HT1080 (cell line): Measurements from ENCODE around the gene IDI1. TPM values are rescaled to one million over a fixed set of nuclear protein-coding genes. Genes with fewer than 3 reads are reported as not detected.
"Not testable (repeated sequence)": the region's sequence is repeated elsewhere in the genome, so short reads cannot be mapped to it uniquely, and the experiment has no call there.

ENCODE experiments used
- DNase-seq: peaks from one replicate; pipeline ENCODE4 v3.0.0-alpha.2; 2015; ENCODE audit warnings: low read depth
- polyA plus RNA-seq, 2 experiments: library from polyadenylated mRNA; depleted of rRNA; stranded (reverse); fragments of >200 nt; gene quantifications; 2 replicates each; pipeline ENCODE4 v1.2.3, GENCODE V29; 2015
- total RNA-seq: library from RNA; depleted of rRNA; stranded (reverse); fragments of >200 nt; shearing (Covaris generic); gene quantifications from 2 replicates; pipeline ENCODE4 v1.2.3, GENCODE V29; 2014; rRNA removed

The IDI1 gene
- total RNA-seq, result 113 and 125 TPM in 2 replicates
- polyA plus RNA-seq (2015; cell fraction: cytosol; rRNA removed), result 72.7 and 79.1 TPM in 2 replicates
- 75.0 and 84.0 TPM in 2 replicates for polyA plus RNA-seq (2015; cell fraction: nucleus; rRNA removed)

DNA sequence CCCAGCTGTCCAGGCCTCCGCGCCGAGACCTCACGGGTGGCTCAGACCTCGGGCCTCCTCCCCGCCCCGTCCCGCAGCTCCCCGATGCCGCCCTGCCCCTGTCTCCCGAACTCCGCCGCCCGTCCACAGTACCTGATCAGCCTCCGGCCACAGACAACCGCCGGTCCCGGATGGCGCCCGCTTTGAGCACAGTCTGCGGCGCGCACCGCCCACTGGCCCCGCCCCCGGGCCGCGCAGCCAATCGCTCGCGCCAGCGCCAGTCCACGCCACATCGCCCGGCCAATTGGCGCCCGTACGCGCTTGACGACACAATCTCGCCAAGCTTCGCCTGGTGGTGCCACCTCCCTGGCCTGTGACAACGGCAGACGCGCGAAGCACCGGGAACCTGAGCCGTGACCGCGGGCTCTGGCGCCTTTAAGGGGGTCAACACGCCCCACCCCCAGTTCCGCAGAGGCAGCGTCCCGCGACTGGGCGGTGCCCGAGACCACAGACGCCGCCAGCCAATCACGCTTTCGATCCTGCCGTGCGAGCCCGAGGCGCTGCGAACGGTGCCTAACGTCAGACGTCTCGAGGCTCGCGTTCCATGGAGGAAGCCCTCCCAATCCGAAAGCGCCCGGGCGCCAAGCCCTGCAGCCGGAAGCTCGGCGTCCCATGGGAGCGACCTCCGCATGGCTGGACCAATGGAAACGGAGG lies at the start of gene IDI1:
IDI1 (minus strand) TSS at position 388 of the 693 bp plus-strand sequence; CDS start at position 272, 116 bp downstream.
- DNase-seq, result peak; percentile 99

DNA sequence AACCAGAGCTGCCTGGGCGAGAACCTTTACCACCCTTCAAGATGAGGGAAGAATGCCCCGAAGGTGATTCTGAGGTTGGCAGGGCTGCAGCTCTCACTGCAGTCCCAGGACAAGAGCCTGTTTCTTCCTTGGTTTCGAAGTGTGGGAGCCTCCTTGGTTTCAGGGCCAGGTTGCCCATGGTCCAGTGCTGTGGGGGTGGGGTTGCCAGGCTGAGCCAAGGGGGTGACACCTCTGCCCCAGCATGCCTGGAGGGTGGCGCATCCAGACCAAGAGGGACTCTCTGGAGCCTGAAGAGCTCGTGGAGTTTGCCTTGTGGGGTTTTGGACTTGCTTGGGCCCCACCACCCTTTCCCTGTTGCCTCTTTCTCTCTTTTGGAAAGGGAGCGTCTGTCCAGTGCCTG lies 48.5 kb upstream of the IDI1 start:
- DNase-seq, result no peak

DNA sequence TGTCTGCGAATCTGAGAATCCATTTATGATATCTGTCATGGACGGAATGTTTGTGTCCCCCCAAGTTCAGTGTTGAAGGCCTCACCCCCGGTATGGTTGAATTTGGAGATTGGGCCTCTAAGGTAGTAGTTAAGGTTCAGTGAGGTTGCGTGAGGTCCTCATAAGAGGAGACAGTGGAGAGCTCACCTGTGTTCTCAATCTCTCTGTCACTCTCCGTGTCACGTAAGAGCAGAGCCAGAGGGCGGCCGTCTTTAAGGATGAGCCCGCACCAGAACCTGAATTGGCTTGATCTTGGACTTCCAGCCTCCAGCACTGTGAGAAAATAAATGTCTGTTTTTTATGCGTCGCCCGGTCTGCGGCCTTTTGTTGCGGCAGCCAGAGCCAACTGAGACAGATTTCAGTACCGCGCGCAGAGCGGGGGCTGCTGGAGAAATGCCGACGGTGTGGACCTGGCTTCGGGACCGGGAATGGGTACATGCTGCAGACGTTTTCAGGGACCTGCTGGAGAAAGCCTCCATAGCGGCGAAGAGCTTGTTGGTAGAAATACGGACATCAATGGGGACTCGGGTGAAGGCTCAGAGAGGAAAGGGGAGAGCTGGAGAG lies 47.5 kb upstream of the IDI1 start:
- DNase-seq, result no peak

DNA sequence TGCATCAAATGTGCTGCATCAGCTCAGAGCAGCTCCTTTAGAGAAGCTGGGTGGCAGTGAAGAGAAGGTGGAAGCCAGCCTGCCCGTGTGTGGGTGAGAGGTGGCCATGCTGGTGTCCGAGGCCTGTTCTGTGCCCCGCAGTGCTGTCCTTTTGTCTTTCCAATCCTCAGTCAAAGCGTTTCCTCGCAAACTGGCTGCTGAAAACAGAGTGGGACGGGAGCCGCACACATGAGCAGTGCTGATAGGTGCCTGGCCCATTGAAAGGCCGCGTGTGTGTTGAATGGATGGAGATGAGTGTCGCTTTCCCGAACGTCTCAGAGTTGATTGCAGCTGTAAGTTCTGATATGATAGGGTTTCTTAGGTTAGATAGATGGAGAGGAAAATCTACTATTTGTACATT lies 46.6 kb upstream of the IDI1 start:
- no peak for DNase-seq

DNA sequence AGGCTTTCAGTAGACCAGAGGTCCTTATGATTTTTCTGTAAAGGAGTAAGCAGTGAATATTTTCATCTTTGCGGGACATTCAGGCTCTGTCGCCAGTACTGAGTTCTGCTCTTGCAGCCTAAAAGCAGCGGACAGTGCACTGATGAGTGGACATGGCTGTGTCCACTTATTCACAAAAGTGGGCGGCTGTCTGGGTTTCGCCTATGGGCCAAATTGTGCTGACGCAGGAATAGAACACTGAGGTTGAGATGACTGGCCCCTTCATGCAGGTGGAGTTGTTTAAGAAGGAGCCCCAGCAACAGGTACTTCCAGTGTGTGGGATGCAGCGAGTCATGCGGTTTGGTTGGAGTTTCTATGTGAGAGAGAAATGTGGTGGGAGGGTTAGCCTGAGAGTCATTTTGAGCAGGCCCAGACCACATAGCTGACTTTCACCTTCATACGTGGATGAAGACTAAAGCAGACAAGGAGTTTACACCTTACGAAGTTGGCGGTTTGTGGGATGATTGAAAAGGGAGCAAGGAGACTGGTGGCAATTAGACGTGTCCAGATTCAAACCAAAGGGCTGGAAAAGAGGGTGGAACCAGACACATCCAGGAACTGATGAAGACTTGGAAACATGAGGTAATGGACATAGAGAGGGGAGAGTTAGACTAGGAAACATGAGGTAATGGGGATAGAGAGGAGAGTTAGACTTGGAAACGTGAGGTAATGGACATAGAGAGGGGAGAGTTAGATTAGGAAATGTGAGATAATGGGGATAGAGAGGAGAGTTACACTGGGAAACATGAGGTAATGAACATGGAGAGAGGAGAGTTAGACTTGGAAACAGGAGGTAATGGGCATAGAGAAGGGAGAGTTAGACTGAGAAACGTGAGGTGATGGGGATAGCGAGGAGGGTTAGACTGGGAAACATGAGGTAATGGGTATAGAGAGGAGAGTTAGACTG lies 45.5 kb upstream of the IDI1 start:
- no peak for DNase-seq

DNA sequence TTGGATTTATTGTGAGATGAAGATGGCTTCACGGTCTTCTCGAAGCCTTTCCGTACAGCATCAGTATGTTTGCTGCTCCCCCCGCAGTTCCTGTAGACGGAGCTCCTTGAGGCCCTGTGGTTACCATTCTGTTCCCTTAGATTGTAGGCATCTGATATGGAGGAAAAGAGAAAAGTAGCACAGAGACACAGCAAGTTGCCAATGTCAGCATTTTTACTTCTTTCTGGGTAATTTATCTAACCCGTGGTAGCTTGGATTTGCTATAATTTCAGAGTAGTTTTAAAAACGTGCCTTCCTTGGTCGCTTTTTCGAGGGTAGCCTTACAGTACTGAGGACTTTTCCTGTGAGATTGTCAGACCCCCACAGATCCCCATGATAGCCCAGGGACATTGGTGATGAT lies 44.8 kb upstream of the IDI1 start:
- no peak for DNase-seq

DNA sequence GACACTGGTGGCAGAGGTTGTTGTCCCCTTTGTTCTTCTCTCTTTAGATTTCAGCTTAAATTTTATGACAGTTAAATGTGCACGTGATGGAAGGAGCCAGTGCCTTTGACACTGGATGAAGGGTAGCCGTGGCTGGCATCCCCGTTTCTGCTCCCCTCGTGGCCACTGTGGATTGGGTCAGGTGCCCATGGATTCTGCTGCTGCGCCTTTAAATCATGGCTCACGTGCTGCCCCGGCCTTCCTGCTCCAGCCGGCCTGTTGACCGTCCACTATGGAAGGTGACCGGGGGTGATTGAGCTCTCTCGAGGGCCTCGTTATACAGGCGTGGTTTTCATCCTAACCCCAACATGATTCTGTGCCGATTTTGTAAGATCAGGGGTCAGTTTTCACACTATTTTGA lies 41.8 kb upstream of the IDI1 start:
- DNase-seq, result no peak

DNA sequence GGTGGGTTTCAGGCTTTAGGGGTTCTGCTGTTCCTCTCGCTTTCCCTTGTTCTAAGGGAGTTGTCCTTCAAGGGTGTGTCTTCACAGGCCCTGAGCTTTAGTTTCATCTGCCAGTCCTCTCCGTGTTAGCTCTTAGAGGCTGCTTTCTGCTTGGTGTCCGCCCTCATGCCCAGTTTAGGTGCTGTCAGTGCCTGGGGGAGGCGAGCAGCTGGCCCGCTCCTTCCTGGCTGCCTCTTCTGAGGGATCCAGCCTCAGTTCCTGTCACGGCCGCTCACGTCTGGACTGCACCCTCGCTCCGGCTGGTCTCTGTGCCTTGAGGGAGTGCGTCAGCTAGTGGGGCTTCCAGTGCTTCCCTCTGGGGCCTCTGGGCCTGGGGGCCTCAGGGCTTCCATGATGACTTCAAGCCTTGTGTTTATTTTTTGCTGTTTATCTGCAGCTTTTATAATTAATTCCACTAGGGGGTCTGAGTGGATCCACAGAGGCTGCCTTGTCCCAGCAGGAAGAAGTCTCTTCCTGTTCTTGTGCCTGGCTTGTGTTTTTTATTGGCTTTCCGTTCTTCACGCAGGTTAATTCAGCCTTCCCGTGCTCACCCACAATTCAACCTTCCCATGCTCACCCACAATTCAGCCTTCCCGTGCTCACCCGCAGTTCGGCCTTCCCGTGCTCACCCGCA lies 40.2 kb upstream of the IDI1 start:
- no peak for DNase-seq

DNA sequence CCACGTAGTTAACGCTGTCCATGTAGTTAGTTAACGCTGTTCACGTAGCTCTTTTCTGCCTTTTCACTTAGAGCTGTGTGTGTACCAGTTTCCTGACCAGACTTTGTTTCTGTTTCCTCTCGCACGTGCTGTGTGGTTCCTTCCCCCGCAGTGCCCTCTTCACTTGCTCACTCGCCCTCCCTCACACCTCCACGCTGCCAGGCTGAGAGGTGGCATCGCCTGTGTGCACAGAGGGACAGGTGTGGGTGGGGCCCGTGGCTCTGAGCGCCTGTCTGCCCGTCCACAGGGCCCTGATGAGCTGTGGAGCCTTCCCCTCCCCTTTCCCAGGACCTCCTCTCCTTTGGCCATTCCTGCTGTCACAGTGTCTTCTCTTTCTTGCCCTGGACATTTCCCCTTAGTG lies 37.9 kb upstream of the IDI1 start:
- no peak for DNase-seq

DNA sequence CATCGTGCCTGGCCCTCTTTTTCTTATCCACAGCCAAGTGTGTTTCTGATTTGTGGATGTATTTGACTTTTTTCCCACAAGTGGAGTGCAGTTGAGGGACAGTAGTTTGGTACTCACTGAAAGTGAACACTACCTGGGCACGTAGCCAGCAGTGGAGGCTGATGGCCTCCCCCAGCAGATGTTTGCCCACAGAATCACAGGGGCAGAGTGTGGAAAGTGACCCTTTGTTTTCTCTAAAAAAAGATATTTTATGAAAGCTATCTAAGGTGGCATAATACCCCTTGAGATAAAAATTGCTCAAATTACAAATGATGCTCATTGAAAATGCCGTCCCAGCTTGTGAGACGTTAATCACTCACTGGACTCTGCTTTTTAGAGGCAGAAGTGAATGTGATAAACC lies 36.3 kb upstream of the IDI1 start:
- no peak for DNase-seq

DNA sequence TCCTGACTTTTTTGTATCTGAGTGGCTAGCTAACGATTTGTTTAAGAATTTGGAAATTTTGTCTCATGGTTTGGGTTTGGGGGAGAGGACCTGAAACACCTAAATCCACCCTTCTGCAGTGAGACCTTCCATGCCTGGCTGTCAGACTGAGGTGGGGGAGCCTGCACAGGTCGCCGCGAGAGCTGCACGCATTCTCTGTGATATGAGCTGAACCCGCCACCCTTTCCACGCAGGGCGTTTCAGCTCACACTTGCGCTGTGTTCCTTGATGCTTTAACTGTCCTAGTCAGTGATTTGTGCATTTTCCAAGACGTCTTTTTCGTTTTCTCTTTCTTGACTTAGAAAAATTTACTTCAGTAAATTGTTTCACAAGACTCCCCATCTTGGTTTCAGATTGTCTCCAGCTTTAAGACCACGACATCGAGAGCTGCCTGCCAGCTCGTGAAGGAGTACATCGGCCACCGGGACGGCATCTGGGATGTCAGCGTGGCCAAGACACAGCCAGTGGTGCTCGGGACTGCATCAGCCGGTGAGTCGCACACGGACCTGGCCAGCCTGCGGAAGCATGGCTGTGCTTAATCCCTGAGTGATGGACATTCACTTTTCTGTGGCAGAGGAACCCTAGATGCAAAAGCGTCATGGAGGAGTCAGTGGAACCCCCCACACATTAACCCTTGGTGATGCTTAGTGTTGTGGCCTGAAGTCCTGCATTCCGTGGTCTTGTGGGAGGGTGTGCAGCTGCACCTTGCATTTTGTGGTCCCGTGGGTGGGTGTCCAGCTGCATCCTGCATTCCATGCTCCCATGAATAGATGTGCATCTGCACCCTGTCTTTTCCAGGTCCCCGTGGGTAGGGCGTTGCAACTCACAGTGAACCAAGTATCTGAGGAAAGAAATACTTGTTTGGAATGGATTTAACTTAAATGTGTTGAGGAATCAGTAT lies 35.4 kb upstream of the IDI1 start:
- no peak for DNase-seq

DNA sequence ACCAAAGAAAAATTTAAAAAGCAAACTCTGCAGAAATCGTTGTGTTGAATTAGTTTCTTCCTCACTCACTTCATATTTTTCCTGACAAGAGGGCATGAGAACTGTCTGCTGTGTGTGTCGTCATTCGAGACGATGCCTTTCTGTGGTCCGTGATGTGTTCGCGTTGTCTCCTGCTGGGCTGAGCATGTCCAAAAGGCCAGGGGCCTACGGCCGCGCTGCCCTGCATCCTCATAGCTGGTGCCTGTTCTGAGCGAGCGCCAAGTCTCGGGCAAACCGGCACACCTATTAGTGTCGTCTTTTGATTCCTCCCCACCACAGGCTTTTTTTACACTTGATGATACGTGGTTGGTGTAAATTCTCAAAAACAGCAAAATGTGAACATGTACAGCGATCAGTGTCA lies 34.7 kb upstream of the IDI1 start:
- DNase-seq, result no peak

DNA sequence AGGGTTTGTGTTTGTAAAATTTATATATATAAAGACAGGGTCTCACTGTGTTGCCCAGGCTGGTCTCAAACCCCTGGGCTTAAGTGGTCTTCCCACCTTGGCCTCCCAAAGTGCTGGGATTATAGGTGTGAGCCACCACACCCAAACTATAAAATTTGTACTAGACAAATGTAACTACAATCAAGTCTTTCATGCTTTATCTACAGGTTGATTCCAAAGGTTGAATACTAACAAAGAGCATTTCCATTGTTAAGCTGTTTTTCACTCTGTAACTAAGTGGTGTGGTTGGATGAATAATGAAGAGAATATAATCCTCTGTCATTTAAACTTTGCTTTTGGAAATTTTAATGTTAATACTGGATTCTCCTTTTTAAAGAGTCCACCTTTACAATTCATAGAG lies 29.7 kb upstream of the IDI1 start:
- DNase-seq, result no peak

DNA sequence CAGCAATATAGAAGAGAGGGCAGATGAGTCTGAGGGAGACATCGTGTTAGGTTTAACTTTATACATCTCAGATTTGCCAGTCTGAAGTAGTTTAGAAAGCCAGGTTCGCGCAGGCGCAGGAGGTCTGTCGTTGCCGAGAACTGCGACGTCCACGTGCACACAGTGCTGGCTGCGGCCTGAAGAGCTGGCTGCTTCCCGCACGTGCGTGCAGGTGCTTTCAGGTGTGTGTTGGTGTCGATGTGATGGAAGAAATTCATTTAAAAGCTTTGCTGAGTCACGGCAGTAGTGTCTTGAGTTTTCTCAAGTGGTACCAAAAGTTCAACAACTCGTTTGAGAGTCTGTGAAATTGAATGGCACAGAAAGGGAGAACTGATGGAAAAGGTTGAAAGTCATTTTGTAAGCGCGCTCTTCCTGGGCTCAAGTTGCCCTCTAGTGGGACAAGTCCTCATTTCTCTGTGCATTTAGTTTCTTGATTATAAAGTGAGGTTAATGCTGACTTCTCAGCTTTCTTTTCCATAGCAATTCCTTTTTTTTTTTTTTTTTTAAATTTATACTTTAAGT lies 25.9 kb upstream of the IDI1 start:
- DNase-seq, result peak; percentile 7

DNA sequence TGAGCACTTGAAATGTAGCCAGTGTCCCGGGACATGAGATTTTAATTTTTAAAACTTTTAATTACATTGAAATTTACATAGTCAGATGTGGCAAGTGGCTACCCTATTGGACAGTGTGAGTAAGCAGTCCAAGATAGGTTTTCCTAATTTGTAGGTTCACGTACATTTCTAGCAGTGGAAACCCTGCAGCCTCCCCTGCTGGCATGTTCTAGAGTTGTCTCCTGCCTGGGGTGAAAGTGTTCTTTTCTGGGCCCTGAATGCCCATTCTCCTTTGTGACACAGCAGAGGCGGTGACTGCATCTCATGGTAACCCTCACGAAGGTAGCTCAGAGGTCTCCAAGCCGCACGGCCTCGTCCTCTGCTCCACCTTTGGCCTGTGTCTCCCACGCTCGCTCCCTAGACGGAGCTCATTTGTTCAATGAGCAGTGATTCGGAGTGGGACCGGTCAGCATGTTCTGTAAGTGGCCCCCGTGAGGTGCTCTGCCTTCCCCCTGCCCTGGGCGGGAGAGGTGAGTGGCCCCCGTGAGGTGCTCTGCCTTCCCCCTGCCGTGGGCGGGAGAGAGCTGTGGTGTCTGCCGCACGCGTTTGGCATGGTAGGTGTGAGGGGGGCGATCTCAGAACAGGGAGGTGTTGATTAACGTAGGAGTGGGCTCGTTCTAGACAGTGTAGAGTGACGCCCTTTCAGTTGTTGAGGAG lies 25.3 kb upstream of the IDI1 start:
- DNase-seq, result no peak

DNA sequence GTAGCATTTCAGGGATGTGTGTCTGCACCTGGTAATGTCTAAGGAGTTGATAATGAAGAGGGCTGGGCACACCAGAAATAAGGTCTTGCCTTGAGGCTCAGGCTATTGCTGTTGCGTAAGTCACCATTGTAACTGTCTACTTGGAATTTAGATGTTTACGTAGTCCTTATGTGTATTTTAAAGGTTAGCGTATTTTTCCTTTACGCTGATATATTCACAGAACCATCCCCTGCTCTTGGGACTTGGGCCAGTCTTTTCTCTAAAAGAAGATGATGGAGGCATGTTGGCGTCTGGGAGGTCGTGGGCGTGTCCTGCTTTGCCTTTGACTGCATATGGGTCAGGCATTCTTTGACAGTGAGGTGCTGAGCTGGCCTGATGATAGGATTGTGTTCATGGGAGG lies 22.0 kb upstream of the IDI1 start:
- DNase-seq, result no peak

DNA sequence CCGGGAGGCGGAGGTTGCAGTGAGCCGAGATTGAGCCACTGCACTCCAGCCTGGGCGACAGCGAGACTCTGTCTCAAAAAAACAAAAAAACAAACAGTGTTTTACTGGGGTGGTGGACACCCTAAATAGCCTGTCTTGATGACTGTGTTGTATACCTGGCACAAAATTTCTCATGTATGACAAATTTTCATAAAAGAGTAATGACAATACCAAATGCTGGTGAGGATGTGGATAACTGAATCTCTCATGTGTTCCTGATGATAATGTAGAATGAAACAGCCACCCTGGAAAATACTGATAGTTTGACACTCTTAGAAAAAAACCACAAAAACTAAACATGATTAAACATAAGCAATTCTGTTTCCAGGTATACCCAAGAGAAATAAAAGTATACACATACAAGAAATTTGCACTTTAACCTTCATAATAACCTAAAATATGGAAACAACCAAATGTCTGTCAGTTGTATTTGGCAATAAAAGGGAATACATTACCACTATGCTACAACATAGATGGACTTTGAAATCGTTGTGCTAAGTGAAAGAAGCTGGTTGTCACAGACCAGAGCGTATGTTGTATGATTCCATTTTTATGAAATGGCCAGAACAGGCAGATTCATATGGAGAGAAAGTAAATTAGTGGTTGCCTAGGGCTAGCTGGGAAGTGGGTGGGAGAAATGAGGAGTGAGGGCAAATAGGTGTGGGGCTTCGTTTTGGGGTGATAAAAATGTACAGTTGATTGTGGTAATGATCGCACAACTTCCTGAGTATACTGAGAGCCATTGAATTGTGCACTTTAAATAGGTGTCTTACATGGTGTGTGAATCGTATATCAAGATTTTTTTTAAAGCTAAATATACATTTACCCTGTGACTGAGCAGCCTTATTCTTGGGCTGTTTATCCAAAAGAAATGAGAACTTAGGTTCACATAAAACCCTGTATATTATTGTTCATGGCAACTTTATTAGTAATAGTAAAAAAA lies 19.8 kb upstream of the IDI1 start:
- no peak for DNase-seq

DNA sequence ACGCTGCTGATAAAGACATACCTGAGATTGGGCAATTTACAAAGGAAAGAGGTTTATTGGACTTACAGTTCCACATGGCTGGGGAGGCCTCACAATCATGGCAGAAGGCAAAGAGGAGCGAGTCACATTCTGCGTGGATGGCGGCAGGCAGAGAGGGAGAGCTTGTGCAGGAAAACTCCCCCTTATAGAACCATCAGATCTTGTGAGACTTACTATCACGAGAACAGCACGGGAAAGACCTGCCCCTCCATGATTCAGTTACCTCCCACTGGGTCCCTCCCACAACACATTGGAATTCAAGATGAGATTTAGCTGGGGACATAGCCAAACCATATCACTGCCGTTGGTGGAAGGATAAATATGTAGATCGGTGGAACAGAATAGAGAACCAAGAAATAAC lies 17.8 kb upstream of the IDI1 start:
- not testable (repeated sequence) for DNase-seq
